K562 (cell line): ENCODE data around the gene PROM2. TPM values are rescaled to one million over a fixed set of nuclear protein-coding genes. Genes with fewer than 3 reads are reported as not detected.

ENCODE experiments used
- FOXP1 ChIP-seq: sonication (generic); formaldehyde crosslinking; IDR thresholded peaks from 2 replicates; pipeline ENCODE4 v1.8.0; 2022; ENCODE audit warnings: mild to moderate bottlenecking, missing genetic modification reagents
- NR0B1 ChIP-seq: fragments of 450-650 bp; IDR thresholded peaks from one replicate; pipeline ENCODE4 v1.6.1; 2018; ENCODE audit warnings: mild to moderate bottlenecking, moderate library complexity; ENCODE audit not compliant: partially characterized antibody
- RAD51 ChIP-seq: fragments of 450-650 bp; IDR thresholded peaks from 2 replicates; pipeline ENCODE4 v1.7.1; 2016; ENCODE audit warnings: low read depth, mild to moderate bottlenecking, borderline replicate concordance
- ZNF740 ChIP-seq, 3 experiments: fragments of 200-800 bp in 1 of 3; sonication (Bioruptor generic) in 1 of 3; sonication (generic) in 1 of 3; formaldehyde crosslinking in 1 of 3; IDR thresholded peaks; 2 replicates each; pipeline versions ENCODE4 v1.6.1 to v1.8.0; 2016 to 2022; ENCODE audit warnings: mild to moderate bottlenecking in 2 of 3, missing compliant biosample characterization in 2 of 3, missing genetic modification characterization in 2 of 3, missing genetic modification reagents in 1 of 3
- polyA plus RNA-seq, 8 experiments: library from polyadenylated mRNA; depleted of rRNA in 4 of 8; stranded (reverse) in 5 of 8; unstranded in 3 of 8; fragments of >200 nt; fragmentation: Nextera tagmentation in 2 of 8; fragmentation: Illumina TruSeq in 1 of 8; extraction: Ambion mirVana in 2 of 8; extraction: Trizol in 1 of 8; gene quantifications; 2 replicates each; pipeline versions ENCODE4 v1.2.1 to v1.2.3, GENCODE V29; 2011 to 2014; ENCODE audit warnings: inconsistent platforms in 1 of 8, missing spikeins in 1 of 8
- total RNA-seq, 7 experiments: library from RNA; depleted of rRNA in 6 of 7; stranded (reverse); fragments of >200 nt in 6 of 7; fragmentation: Illumina TruSeq in 2 of 7; extraction: Trizol in 2 of 7; gene quantifications; 2 replicates each; pipeline versions ENCODE4 v1.2.1 to v1.2.3, GENCODE V29; 2011 to 2021; ENCODE audit warnings: low replicate concordance in 1 of 7

The PROM2 gene
- total and polyA plus RNA-seq, 9 of the 15 experiments (the other 6 are each of a cell fraction or from before 2014, with no cell fraction given) = not detected

- no peak for TF ChIP-seq ZNF740 (CRISPR knock-in tag; IDR thresholded peaks at IDR 0.05)
- TF ChIP-seq ZNF740 (tag; IDR thresholded peaks at IDR 0.05) = no peak
- no peak for TF ChIP-seq RAD51
- no peak for TF ChIP-seq FOXP1 (CRISPR knock-in tag)
- no peak for TF ChIP-seq NR0B1
- TF ChIP-seq, all 486 proteins: peak for 0
Measured at GRCh38 chr2:95267458-95268210, 6.6 kb upstream of the PROM2 start (continued).
